ENCODE data around the gene KCTD5.
"Not testable (repeated sequence)": the region's sequence is repeated elsewhere in the genome, so short reads cannot be mapped to it uniquely, and the experiment has no call there.

Gene KCTD5

GRCh38 chr16:2682209-2683021 lies at the start of gene KCTD5:
KCTD5 (plus strand) TSS chr16:2682523; CDS start chr16:2682549, 26 bp downstream.
- DNase-seq, result peak; percentile 93 to 95

- not testable (repeated sequence) for DNase-seq
Observed at GRCh38 chr16:2639071-2639721, 43.1 kb upstream of the KCTD5 start.

GRCh38 chr16:2639722-2640072 lies 42.6 kb upstream of the KCTD5 start:
- DNase-seq, result not testable (repeated sequence)

- DNase-seq, result not testable (repeated sequence)
Observed at GRCh38 chr16:2642561-2642960, 39.8 kb upstream of the KCTD5 start.

DNA sequence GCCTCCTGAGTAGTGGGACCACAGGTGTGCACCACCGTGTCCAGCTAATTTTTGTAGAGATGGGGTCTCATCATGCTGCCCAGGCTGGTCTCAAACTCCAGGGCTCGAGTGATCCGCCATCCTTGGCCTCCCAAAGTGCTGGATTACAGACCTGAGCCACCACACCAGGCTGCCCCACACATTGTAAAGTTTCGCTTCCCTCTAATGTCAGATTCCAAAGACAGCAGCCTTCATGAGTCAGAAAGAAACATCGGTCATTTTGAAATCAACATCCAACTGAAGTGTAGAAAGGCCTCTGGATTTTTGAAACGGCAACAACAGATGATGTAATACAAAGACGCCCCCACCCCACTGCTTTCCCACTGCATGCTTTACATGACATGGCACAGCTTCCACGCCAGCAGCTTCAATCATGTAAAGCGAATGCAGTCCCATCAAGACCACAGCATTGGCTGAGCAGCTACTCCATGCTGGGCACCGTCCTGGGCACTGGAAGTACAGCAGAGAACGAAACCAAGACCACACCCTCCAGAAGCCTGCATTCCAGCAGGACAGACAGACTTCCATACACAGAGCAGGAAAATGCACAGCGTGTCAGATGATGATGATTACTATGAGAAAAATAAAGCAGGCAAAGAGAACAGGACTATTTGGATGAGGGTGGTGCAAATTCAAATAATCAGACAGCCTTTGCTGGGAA lies 37.4 kb upstream of the KCTD5 start:
- DNase-seq, result not testable (repeated sequence)

DNA sequence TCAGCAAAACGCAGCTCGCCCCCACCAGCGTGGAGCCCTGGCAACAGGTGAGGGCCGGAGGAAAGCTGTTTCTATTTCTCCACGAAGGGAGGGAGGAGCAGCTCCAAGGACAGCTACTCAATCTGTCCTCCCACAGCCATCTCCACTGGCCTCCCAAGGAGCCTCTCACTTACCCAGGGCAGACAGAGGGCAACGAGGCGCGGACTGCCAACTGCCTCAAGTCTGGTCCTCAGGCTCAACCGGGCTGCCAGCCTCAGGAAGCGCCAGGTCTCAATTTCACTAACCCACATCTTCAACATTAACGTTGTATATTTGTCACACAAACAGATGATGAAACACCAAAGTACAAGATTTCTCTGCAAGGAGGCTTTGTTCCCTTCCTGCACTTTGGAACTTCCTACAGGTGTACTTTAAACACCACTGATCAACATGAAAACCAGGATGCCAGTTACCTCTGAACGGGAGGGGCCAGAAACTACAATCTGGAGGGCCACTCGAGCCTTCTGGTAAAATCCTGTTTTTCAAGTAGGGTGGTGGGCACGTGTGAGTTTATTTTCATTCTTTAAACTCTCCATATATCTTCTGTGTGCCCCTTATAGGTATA lies 31.0 kb upstream of the KCTD5 start:
- not testable (repeated sequence) for DNase-seq

GRCh38 chr16:2653915-2654314 lies 28.4 kb upstream of the KCTD5 start:
- not testable (repeated sequence) for DNase-seq

DNA sequence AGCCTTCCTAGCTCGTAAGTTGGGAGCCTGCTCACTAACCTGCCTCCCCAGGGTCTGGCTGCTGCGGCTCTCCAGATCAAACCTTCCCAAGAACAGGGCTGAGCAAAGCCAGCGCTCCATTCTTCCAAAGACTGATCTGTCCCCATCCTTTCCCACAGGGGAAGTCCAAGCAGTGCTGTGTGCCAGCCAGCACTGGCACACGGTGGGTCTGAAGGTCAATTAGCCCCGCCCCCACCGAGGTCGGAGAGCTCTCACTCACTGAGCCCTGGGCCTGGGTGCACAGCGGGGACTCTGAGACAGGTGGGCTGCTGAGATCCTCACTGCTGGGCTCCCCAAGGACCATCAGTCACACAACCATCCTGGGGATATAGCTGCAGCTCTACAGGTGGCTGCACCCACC lies 27.4 kb upstream of the KCTD5 start:
- not testable (repeated sequence) for DNase-seq

GRCh38 chr16:2656985-2657384 lies 25.3 kb upstream of the KCTD5 start:
- DNase-seq, result no peak

GRCh38 chr16:2657803-2658202 lies 24.5 kb upstream of the KCTD5 start:
- not testable (repeated sequence) for DNase-seq

GRCh38 chr16:2659560-2659959 lies 22.8 kb upstream of the KCTD5 start:
- DNase-seq, result not testable (repeated sequence)

DNA sequence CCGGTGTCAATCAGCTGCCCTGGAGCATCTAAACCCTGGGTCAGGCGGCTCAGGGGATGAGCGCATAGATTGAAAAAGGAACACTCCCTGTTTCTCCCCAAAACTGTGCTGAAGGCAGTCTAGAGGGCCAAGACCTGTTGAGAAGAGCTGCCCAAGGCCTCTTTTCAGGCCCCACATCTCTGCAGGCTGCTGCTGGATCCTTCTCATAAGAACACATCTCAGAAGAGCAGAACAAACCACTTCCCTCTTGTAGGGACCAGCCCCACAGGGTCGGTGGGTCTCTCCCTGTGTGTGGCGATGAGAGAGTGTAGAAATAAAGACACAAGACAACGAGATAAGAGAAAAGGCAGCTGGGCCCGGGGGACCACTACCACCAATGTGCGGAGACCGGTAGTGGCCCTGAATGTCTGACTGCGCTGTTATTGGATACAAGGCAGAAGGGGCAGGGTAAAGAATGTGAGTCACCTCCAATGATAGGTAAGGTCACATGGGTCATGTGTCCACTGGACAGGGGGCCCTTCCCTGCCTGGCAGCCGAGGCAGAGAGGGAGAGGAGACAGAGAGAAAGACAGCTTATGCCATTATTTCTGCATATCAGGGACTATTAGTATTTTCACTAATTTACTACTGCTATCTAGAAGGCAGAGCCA lies 22.2 kb upstream of the KCTD5 start:
- DNase-seq, result not testable (repeated sequence)

- DNase-seq, result not testable (repeated sequence)
Observed at GRCh38 chr16:2660755-2661373, 21.5 kb upstream of the KCTD5 start.

- no peak for DNase-seq
Observed at GRCh38 chr16:2663553-2664546, 18.5 kb upstream of the KCTD5 start.

- no peak for DNase-seq
Observed at GRCh38 chr16:2664574-2664982, 17.7 kb upstream of the KCTD5 start.

DNA sequence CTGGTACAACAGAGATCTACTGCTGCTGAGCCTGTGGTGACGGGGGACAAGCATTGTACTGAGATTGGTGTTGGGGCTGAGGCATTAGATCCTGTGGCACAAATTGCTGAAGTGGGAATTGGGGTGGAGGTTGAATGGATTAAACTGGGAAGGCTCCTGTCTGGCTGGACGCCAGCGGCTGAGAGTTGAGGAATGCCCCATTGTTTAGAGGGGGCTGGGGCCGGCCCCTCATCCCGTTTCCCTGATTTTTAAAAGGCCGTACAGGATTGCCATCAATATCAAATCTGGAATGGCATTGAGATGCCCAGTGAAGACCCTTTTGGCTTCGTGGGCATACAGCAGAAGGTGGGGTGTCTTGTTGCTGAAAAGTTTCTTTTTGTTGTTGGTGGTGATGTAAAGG lies 15.7 kb upstream of the KCTD5 start:
- not testable (repeated sequence) for DNase-seq

GRCh38 chr16:2669587-2669986 lies 12.7 kb upstream of the KCTD5 start:
- DNase-seq, result not testable (repeated sequence)

DNA sequence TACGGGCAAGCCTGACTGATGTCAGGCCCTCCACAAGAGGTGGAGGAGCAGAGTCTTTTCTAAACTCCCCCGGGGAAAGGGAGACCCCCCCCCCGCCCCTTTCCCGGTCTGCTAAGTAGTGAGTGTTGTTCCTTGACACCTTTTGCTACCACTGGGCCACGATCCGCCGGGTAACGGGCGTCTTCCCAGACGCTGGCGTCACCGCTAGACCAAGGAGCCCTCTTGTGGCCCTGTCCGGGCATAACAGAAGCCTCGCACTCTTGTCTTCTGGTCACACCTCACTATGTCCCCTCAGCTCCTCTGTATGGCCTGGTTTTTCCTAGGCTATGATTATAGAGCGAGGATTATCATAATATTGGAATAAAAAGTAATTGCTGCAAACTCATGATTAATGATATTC lies 12.3 kb upstream of the KCTD5 start:
- DNase-seq, result peak in 1 of 2 experiments; percentile 18

DNA sequence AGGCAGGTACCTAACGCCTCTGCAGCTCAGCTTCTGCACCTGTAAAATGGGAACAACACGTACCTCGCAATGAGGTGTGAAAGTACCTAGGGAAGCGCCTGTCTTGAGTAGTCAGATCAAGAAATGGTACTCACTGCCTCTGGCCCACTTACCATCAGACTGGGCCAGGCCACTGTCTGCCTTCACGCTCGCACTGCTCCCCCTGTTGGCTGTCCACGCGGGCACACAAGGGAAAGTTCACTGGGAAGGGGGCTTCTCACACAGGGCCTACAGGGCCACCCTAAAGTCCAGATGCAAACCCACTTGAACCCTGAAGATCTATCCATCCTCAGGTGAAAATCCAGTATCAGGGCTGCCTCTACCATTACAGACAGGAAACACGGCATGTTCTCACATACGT lies 11.1 kb upstream of the KCTD5 start:
- not testable (repeated sequence) for DNase-seq

DNA sequence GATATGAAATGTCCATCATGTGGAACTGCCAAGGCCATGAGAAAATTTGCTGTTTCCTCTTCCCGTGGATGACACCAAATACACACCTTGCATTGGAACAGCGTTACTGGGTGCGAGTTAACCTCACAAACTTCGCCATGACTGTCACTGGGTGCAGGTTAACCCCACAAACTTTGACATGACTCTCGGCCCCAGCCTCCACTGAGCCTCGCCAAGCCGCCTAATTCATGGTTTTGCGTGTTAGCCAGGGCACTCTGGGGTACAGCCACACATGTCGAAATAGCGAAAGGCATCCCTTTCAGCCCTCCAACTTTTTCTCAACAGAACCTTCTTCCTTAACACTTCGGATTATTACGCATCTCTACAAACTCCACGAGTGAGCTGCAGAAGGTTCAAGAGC lies 10.6 kb upstream of the KCTD5 start:
- no peak for DNase-seq
